GM23248 (cell line): ENCODE measurements around the gene TICAM2.

Experiments
- EZH2 ChIP-seq: fragments of 200-600 bp; sonication (generic); IDR thresholded peaks from 2 replicates; pipeline ENCODE4 v1.6.1; 2018; ENCODE audit warnings: antibody characterized with exemption, mild to moderate bottlenecking; ENCODE audit not compliant: insufficient read depth, poor library complexity, severe bottlenecking
- EZH2phosphoT487 ChIP-seq: fragments of 200-600 bp; sonication (generic); IDR thresholded peaks from 2 replicates; pipeline ENCODE4 v1.6.1; 2018; ENCODE audit warnings: antibody characterized with exemption, moderate library complexity, mild to moderate bottlenecking, low read depth; ENCODE audit not compliant: insufficient read depth

DNA sequence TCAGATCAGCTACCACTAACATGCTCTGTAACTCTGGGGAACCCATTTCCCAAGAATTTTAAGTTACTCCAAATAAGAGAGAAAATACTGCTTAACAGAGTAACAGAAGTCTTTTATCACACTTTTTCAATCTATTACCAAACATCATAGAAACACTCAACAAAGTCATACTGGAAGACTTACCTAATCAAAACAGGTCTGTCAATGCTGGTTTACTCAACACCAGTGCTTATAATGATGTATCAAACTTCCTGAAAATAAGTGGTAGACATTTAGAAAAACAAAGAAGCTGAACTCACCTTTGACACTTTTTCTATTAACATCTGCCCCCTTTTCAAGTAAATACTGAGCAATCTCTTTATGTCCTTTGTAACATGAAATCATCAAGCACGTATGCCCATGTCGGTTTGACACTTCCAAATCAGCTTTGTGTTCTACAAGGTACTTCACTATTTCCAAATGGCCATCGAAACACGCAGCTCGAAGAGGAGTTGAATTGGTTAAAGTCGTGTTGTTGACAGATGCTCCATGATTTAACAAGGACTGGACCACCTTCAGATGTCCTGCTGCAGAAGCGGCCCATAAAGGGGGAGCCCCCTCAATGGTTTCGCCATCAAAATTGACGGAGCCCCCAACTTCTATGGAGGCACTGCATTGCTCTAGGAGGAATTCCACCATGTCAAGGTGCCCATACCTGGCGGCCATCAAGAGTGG, 59.5 kb downstream of the TICAM2 start:
- TF ChIP-seq EZH2, result no peak
- TF ChIP-seq EZH2phosphoT487, result no peak
